IPS DF 4.7 (cell line): ENCODE data around the gene PTPRT.

Experiments
- DNase-seq: peaks from one replicate; pipeline ENCODE4 v3.0.0-alpha.2; 2013; ENCODE audit warnings: low spot score; ENCODE audit errors: extremely low read depth

Gene PTPRT

DNA sequence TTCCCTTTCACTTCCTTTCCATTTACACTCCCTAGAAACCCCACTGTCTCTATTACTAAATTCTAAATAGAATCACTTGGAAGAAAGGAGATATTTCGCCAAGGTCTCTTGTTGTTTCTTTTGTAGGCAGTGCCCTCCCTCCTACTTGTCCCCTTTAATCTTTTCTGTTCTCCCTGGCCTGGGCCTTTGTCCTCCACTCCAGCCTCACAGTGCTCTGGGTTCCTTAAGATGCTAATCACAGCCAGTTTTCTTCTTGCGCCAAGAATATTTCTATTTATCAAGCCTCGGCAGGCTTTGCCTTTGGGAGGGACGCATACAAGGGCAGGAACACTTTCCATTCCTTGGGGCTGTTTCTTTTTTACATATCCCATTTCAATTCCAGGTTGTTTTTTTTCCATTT lies 1051.0 kb downstream of the PTPRT start:
- DNase-seq: no peak

DNA sequence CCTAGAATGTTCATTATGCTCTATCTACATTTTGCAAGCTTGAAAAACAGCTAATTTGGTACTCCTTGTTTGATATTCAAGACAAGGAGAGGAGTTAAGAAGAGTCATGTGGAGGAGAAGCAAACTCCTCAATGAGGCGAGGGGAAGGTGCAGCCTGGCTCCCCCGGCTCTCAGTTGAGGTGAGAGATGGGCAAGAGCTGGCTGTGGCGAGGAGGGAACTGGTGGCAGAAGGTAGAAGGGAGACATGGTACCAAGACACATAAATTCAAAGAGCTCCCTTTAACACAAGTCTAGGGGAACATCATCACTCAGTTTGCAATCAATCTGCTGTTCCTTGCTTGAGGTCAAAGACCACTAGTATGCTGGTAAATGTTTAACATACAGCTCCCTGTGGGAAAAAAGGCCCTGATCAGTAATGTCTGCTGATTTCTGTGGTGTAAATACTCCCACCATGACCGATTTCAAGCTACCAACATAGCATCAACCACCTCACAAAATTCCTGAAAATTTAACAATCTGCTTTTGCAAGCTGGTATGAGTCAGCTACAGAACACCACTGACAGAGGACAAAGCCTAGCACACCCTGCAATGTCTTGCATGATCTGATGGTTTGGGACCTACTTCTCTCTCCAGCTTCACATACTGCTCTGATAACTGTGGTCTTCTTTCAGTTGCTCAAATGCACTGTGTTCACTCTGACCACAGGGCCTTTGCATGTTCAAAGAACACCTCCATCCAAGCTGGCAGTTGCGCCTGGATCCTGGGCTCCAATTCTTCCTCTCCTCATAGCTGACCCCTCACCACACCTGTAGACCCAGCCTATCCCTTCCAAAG lies 1055.2 kb downstream of the PTPRT start:
- no peak for DNase-seq

GRCh38 chr20:42130810-42131596 lies 1058.7 kb downstream of the PTPRT start:
- no peak for DNase-seq

GRCh38 chr20:42125426-42125825 lies 1064.3 kb downstream of the PTPRT start:
- DNase-seq: no peak

- DNase-seq: no peak
These were observed 1065.7 kb downstream of the PTPRT start for GRCh38 chr20:42123981-42124473.

DNA sequence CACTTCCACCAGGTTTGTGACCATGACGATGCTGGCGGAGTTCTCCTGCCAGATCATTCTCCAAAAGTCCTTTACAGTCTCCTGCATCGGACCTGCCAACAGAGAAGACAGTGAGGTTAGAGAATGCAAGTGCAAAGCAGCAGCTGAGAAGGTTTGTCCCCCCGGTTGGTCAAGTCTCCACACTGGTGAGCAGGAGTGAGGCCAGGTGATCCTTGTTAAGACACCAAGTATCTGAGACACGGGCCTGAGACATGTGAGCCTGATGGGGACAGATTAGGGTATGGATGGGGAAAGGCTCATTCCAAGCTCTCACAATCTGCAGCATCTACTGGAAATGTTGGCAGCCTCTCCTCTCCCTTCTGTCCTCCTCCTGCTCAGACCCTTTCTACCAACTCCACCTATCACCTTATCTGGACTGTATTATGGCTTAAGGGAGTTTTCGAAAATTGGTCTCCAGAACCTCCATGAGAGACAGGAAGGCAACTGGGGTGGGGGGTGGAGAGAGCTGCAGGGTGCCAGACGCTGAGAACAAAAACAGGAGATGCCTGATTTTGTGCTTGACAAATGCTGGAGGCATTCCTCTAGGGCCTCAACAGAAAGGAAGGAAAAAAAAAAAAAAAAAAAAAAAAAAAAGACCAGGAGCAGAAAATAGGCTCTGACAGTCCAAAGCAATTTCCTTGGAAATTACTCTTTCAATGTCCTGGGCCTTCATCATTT lies 1071.1 kb downstream of the PTPRT start:
- DNase-seq: no peak

DNA sequence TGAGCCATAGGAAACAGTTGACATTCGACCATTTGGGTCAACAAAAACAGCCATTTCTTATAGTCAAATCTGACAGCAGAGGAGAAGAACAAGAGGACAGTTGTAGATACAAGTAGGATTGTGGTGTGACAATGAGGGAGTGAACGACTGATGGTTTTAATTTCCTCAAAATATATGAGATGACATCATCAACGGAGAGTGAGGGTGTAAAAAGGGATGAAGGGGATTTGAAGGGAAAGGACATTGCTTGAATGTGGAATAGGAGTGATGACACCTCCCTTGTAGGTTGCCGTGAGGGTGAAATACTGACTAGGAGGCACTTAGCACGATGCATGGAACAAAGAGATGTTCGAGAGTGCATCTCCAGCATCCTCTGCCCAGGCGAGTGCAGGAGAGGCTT lies 1071.7 kb downstream of the PTPRT start:
- no peak for DNase-seq

DNA sequence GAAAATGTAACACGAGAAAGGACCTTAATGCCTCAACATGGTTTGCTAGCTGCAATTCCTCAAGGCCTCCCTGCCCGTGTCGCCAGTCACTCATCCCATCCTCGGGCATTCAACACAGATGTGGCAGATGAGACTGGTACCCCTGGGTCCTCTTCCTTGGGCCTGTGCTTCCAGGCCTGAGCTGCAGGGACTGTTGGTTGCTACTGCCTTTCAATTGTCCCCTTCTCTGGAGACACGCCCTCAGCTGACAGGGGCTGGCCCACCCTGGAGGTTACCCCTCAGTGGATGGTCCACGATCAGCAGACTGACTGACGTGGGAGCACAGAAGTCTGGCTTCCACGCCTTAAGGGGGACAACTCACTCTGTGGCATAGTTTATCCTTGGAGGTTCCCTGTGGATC lies 1076.5 kb downstream of the PTPRT start:
- no peak for DNase-seq

- DNase-seq: no peak
These were observed 1077.5 kb downstream of the PTPRT start for GRCh38 chr20:42112161-42112560.

GRCh38 chr20:42111349-42111748 lies 1078.4 kb downstream of the PTPRT start:
- DNase-seq: no peak

- DNase-seq: no peak
These were observed 1079.4 kb downstream of the PTPRT start for GRCh38 chr20:42110301-42110700.

DNA sequence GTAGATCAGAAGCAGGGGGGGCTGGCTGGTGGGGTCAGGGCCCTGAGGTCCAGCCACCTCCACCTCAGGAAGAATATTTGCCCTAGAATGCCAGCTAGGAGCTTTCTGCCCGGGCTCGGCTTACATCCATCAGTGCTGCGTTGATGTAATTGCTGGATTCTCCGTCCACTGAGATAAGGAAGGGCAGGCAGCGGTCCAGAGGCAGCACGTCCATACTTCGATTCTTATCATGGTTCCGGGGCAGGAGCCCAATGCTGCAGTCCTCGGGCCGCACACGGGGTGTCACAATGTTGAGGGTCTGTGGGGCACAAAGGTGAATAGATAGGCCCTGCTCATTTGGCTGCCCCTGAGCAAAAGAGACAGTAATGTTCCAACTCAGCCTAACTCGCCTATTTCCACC lies 1087.7 kb downstream of the PTPRT start:
- DNase-seq: no peak

GRCh38 chr20:42100137-42100704 lies 1089.5 kb downstream of the PTPRT start:
- DNase-seq: no peak

DNA sequence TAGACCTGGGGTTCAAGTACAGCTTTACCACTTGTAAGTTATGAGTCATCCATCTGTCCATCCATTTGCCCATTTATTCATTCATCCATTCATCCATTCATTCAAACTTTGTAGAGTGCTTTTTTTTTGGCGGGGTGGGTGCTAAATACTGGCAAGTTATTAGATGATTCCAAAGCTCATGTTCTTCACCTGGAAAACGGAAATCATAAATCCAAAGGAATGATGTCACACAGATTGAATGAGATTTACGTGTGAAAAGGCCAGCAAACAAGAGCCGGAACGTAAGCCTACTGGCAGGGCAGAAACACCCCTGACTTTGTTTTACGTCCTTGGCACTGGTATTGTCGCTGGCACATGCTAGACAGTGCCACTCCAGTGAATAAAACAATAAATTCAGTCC lies 1090.6 kb downstream of the PTPRT start:
- no peak for DNase-seq

DNA sequence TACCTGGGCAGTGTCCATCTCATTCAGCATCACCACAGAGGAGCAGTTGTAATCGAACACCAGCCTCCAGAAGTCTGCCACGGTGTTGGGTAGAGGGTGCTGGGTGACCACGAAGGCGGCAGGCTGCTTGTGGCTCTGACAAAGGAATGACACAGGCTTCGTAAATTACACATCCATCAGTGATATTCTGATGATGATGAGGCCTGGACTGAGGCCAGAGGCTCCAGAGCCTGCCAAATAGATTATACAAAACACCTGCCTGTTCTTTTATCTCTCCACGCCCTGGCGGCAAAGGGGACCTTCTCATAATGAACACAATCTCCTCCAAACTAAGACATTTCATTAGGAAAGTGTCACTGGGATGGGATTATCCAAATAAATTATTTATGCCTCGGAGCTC lies 1091.3 kb downstream of the PTPRT start:
- DNase-seq: no peak

GRCh38 chr20:42097741-42098140 lies 1092.0 kb downstream of the PTPRT start:
- no peak for DNase-seq

DNA sequence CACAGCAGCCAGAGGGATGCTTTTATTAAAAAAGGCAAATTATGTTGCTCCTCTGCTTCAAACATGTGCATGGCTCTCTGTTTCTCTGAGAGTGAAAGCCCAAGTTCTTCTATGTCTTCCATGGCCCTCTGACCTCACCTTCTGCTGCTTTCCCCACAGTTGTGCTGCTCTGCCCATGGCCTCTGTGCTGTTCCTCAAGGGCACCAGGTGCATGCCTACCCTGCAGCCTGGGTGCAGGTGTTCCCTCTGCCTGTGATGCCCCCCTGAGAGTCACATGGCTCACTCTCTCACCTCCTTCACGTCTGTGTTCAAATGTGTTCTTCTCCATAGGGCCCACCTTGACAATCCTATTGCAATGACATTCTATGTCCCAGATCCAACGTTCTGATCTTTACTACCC lies 1094.5 kb downstream of the PTPRT start:
- no peak for DNase-seq

- no peak for DNase-seq
These were observed 1095.9 kb downstream of the PTPRT start for GRCh38 chr20:42093542-42094440.

DNA sequence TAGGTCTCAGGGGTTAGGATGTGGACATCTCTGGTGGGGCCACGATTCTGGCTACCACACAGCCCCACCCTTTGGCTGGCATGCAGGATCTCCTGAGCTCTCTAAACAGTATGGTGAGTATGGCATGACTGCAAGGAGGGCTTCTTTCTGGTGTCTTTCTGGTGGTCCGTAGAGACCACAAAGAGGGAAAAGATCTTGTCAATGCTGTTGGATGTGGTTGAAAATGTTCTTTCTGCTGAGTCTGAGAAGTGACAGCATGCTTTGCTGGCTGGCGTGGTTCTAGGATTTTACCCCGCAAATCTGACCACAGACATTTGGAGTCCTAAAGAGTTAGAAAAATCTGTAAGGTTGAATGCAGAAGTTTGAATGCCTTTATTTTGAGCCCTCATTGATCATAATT lies 1096.7 kb downstream of the PTPRT start:
- DNase-seq: no peak

- DNase-seq: no peak
These were observed 1104.3 kb downstream of the PTPRT start for GRCh38 chr20:42085366-42085765.

- DNase-seq: no peak
These were observed 1106.4 kb downstream of the PTPRT start for GRCh38 chr20:42083280-42083679.
